Measurements from ENCODE around the gene TICRR. TPM values are rescaled to one million over a fixed set of nuclear protein-coding genes. Genes with fewer than 3 reads are reported as not detected.

Gene TICRR
- total RNA-seq, 1 experiment from 2014 or later = 37.4 TPM

- H3K9me3 Mint-ChIP-seq = peaks cover 4% of the 10 kb centered on the region
- no peak overlapping the region for H3K27ac Mint-ChIP-seq
- no peak overlapping the region for H3K4me3 Mint-ChIP-seq
- peaks cover 34% of the 10 kb centered on the region for H3K27me3 Mint-ChIP-seq (ENCODE audit: low read depth)
- TF ChIP-seq TP53 (CRISPR knock-in tag; IDR thresholded peaks at IDR 0.05) (no peak), GTF2I (CRISPR knock-in tag; conservative IDR thresholded peaks at IDR 0.05) (no peak), ESRRA (CRISPR knock-in tag; IDR thresholded peaks at IDR 0.05; ENCODE audit: borderline replicate concordance) (no peak), CBFB (CRISPR knock-in tag; IDR thresholded peaks at IDR 0.05; ENCODE audit: low read depth) (no peak), SMAD4 (CRISPR knock-in tag; IDR thresholded peaks at IDR 0.05) (no peak), E2F5 (CRISPR knock-in tag; IDR thresholded peaks at IDR 0.05) (no peak), SMAD3 (CRISPR knock-in tag; IDR thresholded peaks at IDR 0.05; ENCODE audit: borderline replicate concordance) (no peak), FOXJ3 (CRISPR knock-in tag; IDR thresholded peaks at IDR 0.05; ENCODE audit: borderline replicate concordance) (no peak), PRDM15 (CRISPR knock-in tag; IDR thresholded peaks at IDR 0.05) (no peak)
- no peaks in the 10 kb centered on the region for H3K36me3 Mint-ChIP-seq
- peaks cover 8% of the 10 kb centered on the region for H3K4me1 Mint-ChIP-seq
- CTCF ChIA-PET = interaction anchor here (2.2 kb wide), 1 partner anchor 13 kb away, joined by 7 read pairs; no protein-coding TSS in a partner anchor
- ATAC-seq = no peak
- POLR2A ChIA-PET = no interaction called here
- no peak for DNase-seq (ENCODE audit: low spot score)
These were observed 84.0 kb downstream of the TICRR start for GRCh38 chr15:89659295-89659694.

- ATAC-seq (no peak), DNase-seq (ENCODE audit: low spot score) (no peak)
- peaks cover 40% of the 10 kb centered on the region for H3K27me3 Mint-ChIP-seq (ENCODE audit: low read depth)
- H3K36me3 Mint-ChIP-seq = no peaks in the 10 kb centered on the region
- peaks cover 4% of the 10 kb centered on the region for H3K9me3 Mint-ChIP-seq
- TF ChIP-seq ZNF219 (CRISPR knock-in tag; IDR thresholded peaks at IDR 0.05; ENCODE audit: borderline replicate concordance) (no peak), TEAD1 (CRISPR knock-in tag; IDR thresholded peaks at IDR 0.05) (no peak), ATF1 (CRISPR knock-in tag; IDR thresholded peaks at IDR 0.05) (no peak), ZBTB21 (CRISPR knock-in tag; IDR thresholded peaks at IDR 0.05; ENCODE audit: borderline replicate concordance) (no peak), CDX4 (CRISPR knock-in tag; IDR thresholded peaks at IDR 0.05; ENCODE audit: borderline replicate concordance) (no peak)
- H3K4me3 Mint-ChIP-seq = no peak overlapping the region
- CTCF ChIA-PET = interaction anchor here (0.9 to 5.0 kb wide), 2 partner anchors 12 to 13 kb away, joined by 3 to 33 read pairs; no protein-coding TSS in a partner anchor
- peaks cover 10% of the 10 kb centered on the region for H3K4me1 Mint-ChIP-seq
- POLR2A ChIA-PET = no interaction called here
- no peak overlapping the region for H3K27ac Mint-ChIP-seq
These were observed 85.3 kb downstream of the TICRR start for GRCh38 chr15:89660556-89660955.

GRCh38 chr15:89662893-89663626 is 87.8 kb downstream of the TICRR start:
- Mint-ChIP-seq H3K4me3 (no peak overlapping the region), H3K9me3 (peaks cover 4% of the 10 kb centered on the region), H3K4me1 (peaks cover 14% of the 10 kb centered on the region), H3K27me3 (ENCODE audit: low read depth) (peaks cover 37% of the 10 kb centered on the region), H3K27ac (no peak overlapping the region), H3K36me3 (no peaks in the 10 kb centered on the region)
- no peak for TF ChIP-seq ZBTB21 (CRISPR knock-in tag; IDR thresholded peaks at IDR 0.05; ENCODE audit: borderline replicate concordance)
- TF ChIP-seq CDX4 (CRISPR knock-in tag; IDR thresholded peaks at IDR 0.05; ENCODE audit: borderline replicate concordance) = no peak
- TF ChIP-seq EMX1 (CRISPR knock-in tag; IDR thresholded peaks at IDR 0.05) = no peak
- TF ChIP-seq NFE2L1 (CRISPR knock-in tag; IDR thresholded peaks at IDR 0.05) = no peak
- no peak for TF ChIP-seq RELA (CRISPR knock-in tag; IDR thresholded peaks at IDR 0.05; ENCODE audit: borderline replicate concordance)
- no peak for TF ChIP-seq HMGXB4 (CRISPR knock-in tag; IDR thresholded peaks at IDR 0.05)
- no peak for TF ChIP-seq CREM (CRISPR knock-in tag; IDR thresholded peaks at IDR 0.05)
- DNase-seq (ENCODE audit: low spot score) (no peak), ATAC-seq (peak; percentile 10)
- POLR2A ChIA-PET = no interaction called here
- CTCF ChIA-PET = interaction anchor here (0.7 to 5.0 kb wide), 6 partner anchors 10 to 212 kb away, joined by 3 to 33 read pairs (median 4); partner anchors contain the start of gene MESP1

All from WTC11 (cell line).